Parathyroid adenoma (tissue), 2 donors: Measurements from ENCODE around the gene FAM131C.

Source experiments
- H2AFZ ChIP-seq: fragments of 300-600 bp; sonication (generic); one replicate; pipeline ENCODE4 v1.7.0; 2017; ENCODE audit warnings: antibody characterized with exemption, mild to moderate bottlenecking
- H3K27ac ChIP-seq: fragments of 300-600 bp; sonication (generic); one replicate; pipeline ENCODE4 v1.7.0; 2017
- H3K27me3 ChIP-seq: fragments of 300-600 bp; sonication (generic); one replicate; pipeline ENCODE4 v1.7.0; 2017; ENCODE audit warnings: low read length; ENCODE audit not compliant: control insufficient read depth, insufficient read depth
- H3K36me3 ChIP-seq: fragments of 300-600 bp; sonication (generic); one replicate; pipeline ENCODE4 v1.7.0; 2017; ENCODE audit warnings: low read length; ENCODE audit not compliant: control insufficient read depth, insufficient read depth
- H3K4me1 ChIP-seq: fragments of 300-600 bp; sonication (generic); one replicate; pipeline ENCODE4 v1.7.0; 2017; ENCODE audit warnings: control low read depth
- H3K4me2 ChIP-seq: fragments of 300-600 bp; sonication (generic); one replicate; pipeline ENCODE4 v1.7.0; 2017; ENCODE audit warnings: low read length
- H3K4me3 ChIP-seq: fragments of 300-600 bp; sonication (generic); one replicate; pipeline ENCODE4 v1.7.0; 2017; ENCODE audit warnings: low read depth, low read length
- H3K79me2 ChIP-seq: fragments of 300-600 bp; sonication (generic); one replicate; pipeline ENCODE4 v1.7.0; 2017; ENCODE audit warnings: control low read depth
- H3K9ac ChIP-seq: fragments of 300-600 bp; sonication (generic); one replicate; pipeline ENCODE4 v1.7.0; 2017; ENCODE audit warnings: mild to moderate bottlenecking
- H3K9me3 ChIP-seq: fragments of 300-600 bp; sonication (generic); one replicate; pipeline ENCODE4 v1.7.0; 2017; ENCODE audit warnings: low read length; ENCODE audit not compliant: control insufficient read depth
- TF ChIP-seq, protein P1 (sequence below): fragments of 300-600 bp; sonication (generic); IDR thresholded peaks from one replicate; pipeline ENCODE4 v1.7.0; 2017; ENCODE audit warnings: antibody characterized with exemption, mild to moderate bottlenecking
- donor health status: primary hyperparathyroidism.

The FAM131C gene

DNA sequence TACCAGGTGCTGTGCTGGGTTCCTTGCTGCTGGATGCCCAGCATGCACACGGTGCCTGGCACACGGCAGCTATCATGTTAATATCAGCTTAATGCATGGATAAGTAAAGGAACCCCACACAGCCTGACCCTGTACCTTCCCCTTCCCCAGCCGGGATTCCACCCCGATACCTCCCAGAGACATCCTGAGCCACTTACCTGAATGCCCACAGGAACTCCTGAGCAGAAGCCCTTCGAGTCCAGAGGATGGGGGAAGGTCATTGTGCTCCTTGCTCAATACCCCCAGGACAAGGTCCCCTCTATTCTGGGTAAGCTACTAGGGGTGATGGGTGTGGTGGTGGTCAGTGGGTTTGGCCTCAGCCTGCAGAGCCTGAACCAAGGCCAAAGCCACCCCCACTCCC lies 1.4 kb downstream of the FAM131C start:
- Histone ChIP-seq H3K27me3 (no peaks in the 10 kb centered on the region), H3K79me2 (no peaks in the 10 kb centered on the region), H3K4me1 (peaks cover 4% of the 10 kb centered on the region)

DNA sequence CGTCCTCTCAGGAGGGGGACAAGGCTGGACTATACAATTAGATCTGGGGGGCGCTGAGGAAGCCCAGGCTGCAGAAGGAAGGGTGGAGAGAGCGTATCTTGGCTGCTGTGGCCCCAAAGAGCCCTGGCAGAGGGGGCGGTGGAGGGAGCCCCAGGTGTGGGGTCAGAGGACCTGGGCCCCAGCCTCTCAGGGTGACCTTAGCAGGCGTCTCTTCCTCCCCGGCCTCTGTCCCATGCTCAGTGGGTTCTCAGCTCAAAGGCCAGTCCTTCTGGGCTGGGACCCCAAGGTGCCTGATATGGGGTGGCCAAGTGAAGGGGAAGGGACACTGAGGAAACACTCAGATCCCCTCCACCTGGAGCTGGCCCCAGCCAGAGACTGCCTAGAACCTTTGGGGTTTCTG lies 1.8 kb downstream of the FAM131C start:
- no peaks in the 10 kb centered on the region for H3K36me3 ChIP-seq
- H2AFZ ChIP-seq = no peak overlapping the region
- no peak overlapping the region for H3K27ac ChIP-seq
- H3K9me3 ChIP-seq = no peaks in the 10 kb centered on the region
- no peaks in the 10 kb centered on the region for H3K79me2 ChIP-seq
- H3K4me2 ChIP-seq = no peak overlapping the region
- TF ChIP-seq, protein P1, sequence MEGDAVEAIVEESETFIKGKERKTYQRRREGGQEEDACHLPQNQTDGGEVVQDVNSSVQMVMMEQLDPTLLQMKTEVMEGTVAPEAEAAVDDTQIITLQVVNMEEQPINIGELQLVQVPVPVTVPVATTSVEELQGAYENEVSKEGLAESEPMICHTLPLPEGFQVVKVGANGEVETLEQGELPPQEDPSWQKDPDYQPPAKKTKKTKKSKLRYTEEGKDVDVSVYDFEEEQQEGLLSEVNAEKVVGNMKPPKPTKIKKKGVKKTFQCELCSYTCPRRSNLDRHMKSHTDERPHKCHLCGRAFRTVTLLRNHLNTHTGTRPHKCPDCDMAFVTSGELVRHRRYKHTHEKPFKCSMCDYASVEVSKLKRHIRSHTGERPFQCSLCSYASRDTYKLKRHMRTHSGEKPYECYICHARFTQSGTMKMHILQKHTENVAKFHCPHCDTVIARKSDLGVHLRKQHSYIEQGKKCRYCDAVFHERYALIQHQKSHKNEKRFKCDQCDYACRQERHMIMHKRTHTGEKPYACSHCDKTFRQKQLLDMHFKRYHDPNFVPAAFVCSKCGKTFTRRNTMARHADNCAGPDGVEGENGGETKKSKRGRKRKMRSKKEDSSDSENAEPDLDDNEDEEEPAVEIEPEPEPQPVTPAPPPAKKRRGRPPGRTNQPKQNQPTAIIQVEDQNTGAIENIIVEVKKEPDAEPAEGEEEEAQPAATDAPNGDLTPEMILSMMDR = no peak
- H3K9ac ChIP-seq = no peak overlapping the region
- peaks cover 4% of the 10 kb centered on the region for H3K4me1 ChIP-seq
- H3K4me3 ChIP-seq = no peak overlapping the region
- H3K27me3 ChIP-seq = no peaks in the 10 kb centered on the region

More for the DNA sequence above, 1.4 kb downstream of the FAM131C start:
- H3K4me3 ChIP-seq = no peak overlapping the region
- TF ChIP-seq, protein P1 = no peak
- H3K9me3 ChIP-seq = no peaks in the 10 kb centered on the region
- H3K4me2 ChIP-seq = peak overlapping the region; percentile 90
- H3K9ac ChIP-seq = no peak overlapping the region
- H2AFZ ChIP-seq = no peak overlapping the region
- H3K36me3 ChIP-seq = no peaks in the 10 kb centered on the region
- H3K27ac ChIP-seq = no peak overlapping the region

DNA sequence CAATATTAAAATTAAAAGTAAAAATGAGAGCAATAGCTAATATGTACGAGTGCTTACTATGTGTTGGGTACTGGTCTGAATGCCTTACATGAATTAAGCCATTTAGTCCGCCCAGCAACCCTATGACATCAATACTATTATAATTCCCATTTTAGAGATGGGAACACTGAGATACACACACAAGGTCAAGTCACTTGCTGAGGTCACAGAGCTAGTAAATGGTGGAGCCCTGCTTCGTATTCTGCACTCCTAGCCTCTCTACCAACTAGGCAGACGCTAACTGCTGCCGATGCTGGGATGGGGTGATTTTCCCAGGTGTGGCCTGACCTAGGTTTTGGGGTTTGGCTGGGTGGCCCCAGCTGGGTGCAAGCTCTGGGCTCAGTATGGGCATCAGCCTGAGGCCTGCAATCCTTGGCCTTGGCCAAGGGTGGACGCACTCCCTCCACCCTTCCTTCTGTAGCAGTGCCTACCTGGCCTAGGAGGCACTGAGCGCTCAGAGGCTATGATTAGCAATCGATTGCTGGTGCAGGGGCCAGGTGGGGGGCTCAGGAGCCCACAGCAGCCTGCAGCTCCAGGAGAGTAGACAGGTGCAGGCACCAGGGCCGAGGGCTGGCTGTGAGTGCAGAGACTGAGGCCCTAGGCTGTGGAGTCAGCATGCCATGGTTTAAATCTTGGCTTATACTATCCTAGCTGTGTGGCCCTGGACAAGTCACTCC lies 2.7 kb downstream of the FAM131C start:
- TF ChIP-seq, protein P1 = no peak
- Histone ChIP-seq H2AFZ (no peak overlapping the region), H3K4me3 (no peak overlapping the region), H3K4me2 (no peak overlapping the region), H3K9ac (no peak overlapping the region), H3K4me1 (peaks cover 4% of the 10 kb centered on the region), H3K9me3 (no peaks in the 10 kb centered on the region), H3K27ac (no peak overlapping the region), H3K79me2 (no peaks in the 10 kb centered on the region), H3K36me3 (no peaks in the 10 kb centered on the region), H3K27me3 (no peaks in the 10 kb centered on the region)

DNA sequence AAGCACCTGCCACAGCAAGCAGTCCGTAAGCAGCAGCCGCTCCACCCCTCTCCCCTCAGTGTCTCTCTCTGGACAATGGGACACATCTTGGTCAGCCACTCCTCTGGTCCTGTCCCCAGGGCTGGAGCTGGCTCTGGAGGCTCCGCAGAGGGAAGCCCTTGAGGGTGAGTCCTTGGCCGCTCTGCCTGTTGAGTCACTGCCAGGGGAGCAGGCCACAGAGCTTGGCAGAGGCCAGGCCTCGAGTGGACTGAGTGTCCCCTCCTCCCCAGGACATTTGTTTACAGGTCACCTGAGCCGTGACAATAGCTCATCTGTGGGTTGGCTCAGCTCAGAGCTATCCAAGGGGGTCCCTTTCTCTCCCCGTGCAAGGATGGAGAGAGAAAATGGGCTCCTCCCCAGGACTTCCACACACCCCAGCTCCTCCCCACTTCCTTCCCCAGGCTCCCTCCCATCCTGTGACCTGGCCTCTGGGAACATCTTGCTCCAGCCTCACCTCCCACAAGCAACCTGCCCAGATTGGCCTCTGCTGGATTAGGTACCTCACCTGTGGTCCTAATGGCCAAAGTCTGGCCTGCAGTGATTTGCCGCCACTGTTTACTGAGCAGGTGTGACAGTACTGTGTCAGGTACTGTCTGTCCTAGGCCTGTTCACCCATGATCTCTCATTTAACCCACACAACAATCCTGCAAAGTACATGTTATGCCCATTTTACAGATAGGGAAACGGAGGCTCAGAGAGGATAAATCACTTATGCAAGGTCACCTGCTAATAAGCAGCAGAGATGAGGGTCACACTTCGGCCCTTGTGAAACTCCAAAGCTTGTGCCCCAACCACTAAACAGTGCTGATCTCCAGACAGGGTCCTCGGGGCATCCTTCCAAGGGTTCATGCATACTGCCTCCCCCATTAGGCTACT lies 4.8 kb downstream of the FAM131C start:
- Histone ChIP-seq H3K36me3 (no peaks in the 10 kb centered on the region), H3K9ac (no peak overlapping the region), H3K27ac (no peak overlapping the region), H3K27me3 (no peaks in the 10 kb centered on the region), H2AFZ (no peak overlapping the region), H3K79me2 (no peaks in the 10 kb centered on the region), H3K4me2 (no peak overlapping the region), H3K9me3 (no peaks in the 10 kb centered on the region), H3K4me1 (peaks cover 4% of the 10 kb centered on the region), H3K4me3 (no peak overlapping the region)
- TF ChIP-seq, protein P1 = no peak
